ENCODE measurements around the gene NATD1.

NATD1 gene

DNA sequence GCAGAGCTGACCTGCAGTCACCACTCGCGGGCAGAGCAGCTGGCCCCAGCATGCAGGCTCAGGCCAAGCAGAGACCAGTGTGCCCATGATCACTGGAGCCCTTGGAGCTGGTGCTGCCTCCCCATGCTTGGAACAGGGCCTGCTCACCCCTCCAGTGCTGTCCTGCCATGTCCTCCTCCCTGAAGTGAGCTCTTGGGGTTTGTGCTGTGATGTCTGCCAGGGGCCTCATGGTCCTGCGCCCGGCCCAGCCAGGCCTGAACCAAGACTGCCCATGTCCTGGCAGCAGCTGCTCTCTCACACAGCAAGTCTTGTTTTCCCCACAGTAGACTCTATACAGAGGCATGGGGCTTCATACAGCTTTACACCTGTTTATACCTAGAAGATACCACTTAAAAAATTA lies 63.8 kb downstream of the NATD1 start:
- DNase-seq: no peak

Data from activated effector memory CD4-positive, alpha-beta T cell treated with anti-CD3 and anti-CD28 coated beads, Interleukin-2, amount 50 U/mL, for 16 hours (primary cell).